PC-9 (cell line): ENCODE results near the gene GSC.

ENCODE experiments used
- EZH2 ChIP-seq: fragments of 200-600 bp; sonication (generic); IDR thresholded peaks from 2 replicates; pipeline ENCODE4 v1.8.0; 2017; ENCODE audit warnings: antibody characterized with exemption, low read depth
- TF ChIP-seq, protein P1 (sequence below): fragments of 200-600 bp; sonication (generic); conservative IDR thresholded peaks from 2 replicates; pipeline ENCODE4 v1.6.1; 2017; ENCODE audit warnings: mixed run types, antibody characterized with exemption, mild to moderate bottlenecking, moderate library complexity

DNA sequence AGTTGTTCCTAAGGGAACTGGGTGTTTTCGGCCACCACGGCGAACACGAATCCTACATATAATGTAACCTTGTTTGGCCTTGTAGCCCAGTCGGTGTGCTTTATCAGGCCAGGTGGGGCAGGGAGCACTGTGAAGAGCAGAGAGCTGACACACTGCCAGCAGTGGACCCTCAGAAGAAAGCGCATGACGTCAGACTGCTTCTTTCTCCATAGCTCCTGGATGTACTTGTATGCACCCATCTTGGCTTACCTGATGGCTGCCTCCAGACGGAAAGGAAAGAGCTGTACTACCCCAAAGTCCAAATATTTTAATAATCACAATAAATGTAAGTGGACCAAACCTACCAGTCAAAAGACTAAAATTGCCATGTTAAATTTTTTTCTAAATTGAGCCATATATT is 31.3 kb upstream of the GSC start:
- TF ChIP-seq, protein P1, sequence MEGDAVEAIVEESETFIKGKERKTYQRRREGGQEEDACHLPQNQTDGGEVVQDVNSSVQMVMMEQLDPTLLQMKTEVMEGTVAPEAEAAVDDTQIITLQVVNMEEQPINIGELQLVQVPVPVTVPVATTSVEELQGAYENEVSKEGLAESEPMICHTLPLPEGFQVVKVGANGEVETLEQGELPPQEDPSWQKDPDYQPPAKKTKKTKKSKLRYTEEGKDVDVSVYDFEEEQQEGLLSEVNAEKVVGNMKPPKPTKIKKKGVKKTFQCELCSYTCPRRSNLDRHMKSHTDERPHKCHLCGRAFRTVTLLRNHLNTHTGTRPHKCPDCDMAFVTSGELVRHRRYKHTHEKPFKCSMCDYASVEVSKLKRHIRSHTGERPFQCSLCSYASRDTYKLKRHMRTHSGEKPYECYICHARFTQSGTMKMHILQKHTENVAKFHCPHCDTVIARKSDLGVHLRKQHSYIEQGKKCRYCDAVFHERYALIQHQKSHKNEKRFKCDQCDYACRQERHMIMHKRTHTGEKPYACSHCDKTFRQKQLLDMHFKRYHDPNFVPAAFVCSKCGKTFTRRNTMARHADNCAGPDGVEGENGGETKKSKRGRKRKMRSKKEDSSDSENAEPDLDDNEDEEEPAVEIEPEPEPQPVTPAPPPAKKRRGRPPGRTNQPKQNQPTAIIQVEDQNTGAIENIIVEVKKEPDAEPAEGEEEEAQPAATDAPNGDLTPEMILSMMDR, result no peak
- no peak for TF ChIP-seq EZH2
